SK-N-SH (cell line): ENCODE results near the gene ANO10.

Source experiments
- CTCF ChIP-seq: fragments of 200-600 bp; sonication (generic); IDR thresholded peaks from 2 replicates; pipeline ENCODE4 v1.6.1; 2017; ENCODE audit warnings: antibody characterized with exemption, mild to moderate bottlenecking, moderate library complexity
- POLR2AphosphoS5 ChIP-seq: IDR thresholded peaks from 2 replicates; pipeline ENCODE4 v1.6.1; 2012; ENCODE audit warnings: low read depth, low read length

DNA sequence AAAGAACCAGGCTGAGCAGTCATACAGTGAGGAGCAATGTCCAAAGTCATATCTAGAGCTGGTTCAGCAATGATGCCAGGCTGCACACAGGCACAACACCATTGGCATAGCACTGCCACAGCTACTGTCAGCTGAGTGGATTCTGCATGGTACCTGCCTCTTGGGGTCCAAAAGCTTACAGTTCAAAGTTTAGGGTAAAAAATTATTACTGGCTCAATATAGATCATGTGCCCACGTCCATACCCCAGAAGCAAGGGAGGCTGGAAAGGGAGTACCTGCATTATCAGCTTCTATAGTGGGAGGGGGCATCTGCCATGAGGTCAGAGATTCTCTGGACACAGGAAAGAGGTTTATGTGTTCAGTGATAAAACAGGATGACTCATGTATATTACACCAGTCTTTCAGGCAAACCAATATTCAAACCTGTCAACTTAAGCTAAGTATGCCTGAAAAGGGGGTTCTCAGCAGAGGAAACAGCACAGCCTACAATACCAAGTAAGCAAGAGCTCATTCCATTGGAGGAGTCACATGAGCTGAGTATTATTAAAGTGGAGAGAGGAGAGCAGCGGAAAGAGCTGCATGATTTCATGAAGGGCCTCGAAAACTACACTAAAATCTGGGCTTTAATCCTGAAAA lies 99.0 kb downstream of the ANO10 start:
- TF ChIP-seq CTCF (no peak), POLR2AphosphoS5 (no peak)
